Brain microvascular endothelial cell (primary cell): ENCODE results near the gene ERC2.

ENCODE experiments used
- DNase-seq: peaks from one replicate; pipeline ENCODE4 v3.0.0-alpha.2; 2020
- H3K27ac ChIP-seq: fragments of 250-450 bp; sonication (Bioruptor Pico); 2 replicates; pipeline ENCODE4 v1.5.1; 2020; ENCODE audit warnings: mild to moderate bottlenecking, moderate library complexity
- H3K27me3 ChIP-seq: fragments of 250-450 bp; sonication (Bioruptor Pico); replicated peaks from 2 replicates; pipeline ENCODE4 v1.5.1; 2020; ENCODE audit warnings: mild to moderate bottlenecking
- H3K36me3 ChIP-seq: fragments of 250-450 bp; sonication (Bioruptor Pico); replicated peaks from 2 replicates; pipeline ENCODE4 v1.5.1; 2020; ENCODE audit warnings: mild to moderate bottlenecking
- H3K4me3 ChIP-seq: 2 replicates; pipeline ENCODE4 v1.5.1; 2011; ENCODE audit warnings: low read depth, mild to moderate bottlenecking, control low read depth, low read length, moderate library complexity
- in situ Hi-C: cut with HindIII; loops from 2 replicates; pipeline ENCODE4 v1.10.0; 2017; ENCODE audit warnings: low sequenced_read_pairs, low pct_ligation_motif_present
- TF ChIP-seq, protein P1 (sequence below): IDR thresholded peaks from 2 replicates; pipeline ENCODE4 v1.5.1; 2011; ENCODE audit warnings: low read depth, mild to moderate bottlenecking, moderate library complexity, low read length, control low read depth, inconsistent platforms; ENCODE audit errors: missing control alignments

Gene ERC2

GRCh38 chr3:56291953-56292352 is 176.3 kb downstream of the ERC2 start:
- TF ChIP-seq, protein P1, sequence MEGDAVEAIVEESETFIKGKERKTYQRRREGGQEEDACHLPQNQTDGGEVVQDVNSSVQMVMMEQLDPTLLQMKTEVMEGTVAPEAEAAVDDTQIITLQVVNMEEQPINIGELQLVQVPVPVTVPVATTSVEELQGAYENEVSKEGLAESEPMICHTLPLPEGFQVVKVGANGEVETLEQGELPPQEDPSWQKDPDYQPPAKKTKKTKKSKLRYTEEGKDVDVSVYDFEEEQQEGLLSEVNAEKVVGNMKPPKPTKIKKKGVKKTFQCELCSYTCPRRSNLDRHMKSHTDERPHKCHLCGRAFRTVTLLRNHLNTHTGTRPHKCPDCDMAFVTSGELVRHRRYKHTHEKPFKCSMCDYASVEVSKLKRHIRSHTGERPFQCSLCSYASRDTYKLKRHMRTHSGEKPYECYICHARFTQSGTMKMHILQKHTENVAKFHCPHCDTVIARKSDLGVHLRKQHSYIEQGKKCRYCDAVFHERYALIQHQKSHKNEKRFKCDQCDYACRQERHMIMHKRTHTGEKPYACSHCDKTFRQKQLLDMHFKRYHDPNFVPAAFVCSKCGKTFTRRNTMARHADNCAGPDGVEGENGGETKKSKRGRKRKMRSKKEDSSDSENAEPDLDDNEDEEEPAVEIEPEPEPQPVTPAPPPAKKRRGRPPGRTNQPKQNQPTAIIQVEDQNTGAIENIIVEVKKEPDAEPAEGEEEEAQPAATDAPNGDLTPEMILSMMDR, result no peak
- H3K4me3 ChIP-seq, result no peak overlapping the region
- H3K36me3 ChIP-seq, result no peaks in the 10 kb centered on the region
- in situ Hi-C loops, result no loop called here
- no peak overlapping the region for H3K27ac ChIP-seq
- DNase-seq, result no peak
- H3K27me3 ChIP-seq, result peaks cover 5% of the 10 kb centered on the region

GRCh38 chr3:56291244-56291680 is 177.0 kb downstream of the ERC2 start:
- TF ChIP-seq, protein P1, result no peak
- H3K4me3 ChIP-seq, result no peak overlapping the region
- H3K27ac ChIP-seq, result no peak overlapping the region
- peak; percentile 76 for DNase-seq
- in situ Hi-C loops, result no loop called here
- peaks cover 5% of the 10 kb centered on the region for H3K27me3 ChIP-seq
- H3K36me3 ChIP-seq, result no peaks in the 10 kb centered on the region

DNA sequence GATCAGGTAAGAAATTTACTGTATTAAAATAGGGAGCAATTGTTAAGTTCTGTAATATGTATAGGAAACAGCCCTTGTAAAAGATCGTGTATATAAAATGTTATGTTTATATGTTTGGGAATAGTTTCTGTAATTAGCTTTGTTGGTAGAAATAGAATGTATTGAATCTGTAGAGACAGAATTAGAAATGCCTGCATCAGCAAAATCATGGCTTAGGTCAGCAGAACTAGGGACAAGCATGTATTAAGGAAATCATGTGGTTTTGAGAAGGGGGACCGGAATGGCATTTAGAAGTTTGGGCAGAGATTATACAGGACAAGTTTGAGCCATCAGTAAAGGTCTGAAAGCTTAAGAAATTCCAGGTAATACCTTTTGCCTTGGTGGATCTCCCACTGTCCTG is 177.9 kb downstream of the ERC2 start:
- peaks cover 5% of the 10 kb centered on the region for H3K27me3 ChIP-seq
- no peak overlapping the region for H3K4me3 ChIP-seq
- DNase-seq, result no peak
- no peak overlapping the region for H3K27ac ChIP-seq
- TF ChIP-seq, protein P1, result no peak
- H3K36me3 ChIP-seq, result no peaks in the 10 kb centered on the region
- in situ Hi-C loops, result no loop called here

DNA sequence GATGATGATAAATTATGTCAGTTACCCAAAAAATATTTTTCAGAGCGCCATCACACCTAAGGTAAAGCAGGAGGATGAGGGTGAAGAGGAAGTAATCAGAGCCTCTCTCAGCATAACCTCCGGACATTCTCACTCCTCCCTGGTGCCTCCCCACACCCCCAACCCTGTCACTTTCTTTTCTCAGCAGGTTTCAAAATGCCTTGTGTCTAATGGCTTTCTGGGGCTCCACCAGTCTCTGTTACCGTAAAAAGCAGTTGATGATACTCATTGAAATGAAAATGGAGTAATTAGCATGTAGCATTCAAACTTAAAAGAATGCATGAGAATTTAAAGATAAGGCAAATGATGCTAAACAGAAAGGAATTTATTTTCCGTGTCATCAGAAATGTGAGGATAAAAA is 180.0 kb downstream of the ERC2 start:
- TF ChIP-seq, protein P1, result no peak
- no peak overlapping the region for H3K4me3 ChIP-seq
- H3K27me3 ChIP-seq, result peaks cover 2% of the 10 kb centered on the region
- no peak overlapping the region for H3K27ac ChIP-seq
- no peak for DNase-seq
- no peaks in the 10 kb centered on the region for H3K36me3 ChIP-seq
- in situ Hi-C loops, result no loop called here

DNA sequence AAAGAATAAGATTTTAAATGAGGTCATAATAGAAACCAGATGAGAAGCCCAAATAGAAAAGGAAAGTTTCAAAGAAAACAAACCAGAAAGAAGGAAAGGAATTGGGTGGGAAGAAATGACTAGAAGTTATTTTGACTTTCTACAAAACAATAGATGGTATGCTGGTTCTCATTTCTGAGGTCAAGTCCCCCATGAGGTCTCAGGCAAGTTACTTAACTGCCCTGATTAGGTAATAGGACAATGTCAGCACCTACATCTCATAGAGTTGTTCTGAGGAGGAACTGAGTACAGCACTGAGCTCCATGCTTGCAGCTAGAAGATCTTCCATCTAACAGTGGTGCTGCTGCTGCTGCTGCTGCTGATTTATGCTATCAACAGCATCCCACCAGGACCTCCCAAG is 185.9 kb downstream of the ERC2 start:
- DNase-seq, result no peak
- in situ Hi-C loops, result no loop called here
- no peak overlapping the region for H3K27ac ChIP-seq

DNA sequence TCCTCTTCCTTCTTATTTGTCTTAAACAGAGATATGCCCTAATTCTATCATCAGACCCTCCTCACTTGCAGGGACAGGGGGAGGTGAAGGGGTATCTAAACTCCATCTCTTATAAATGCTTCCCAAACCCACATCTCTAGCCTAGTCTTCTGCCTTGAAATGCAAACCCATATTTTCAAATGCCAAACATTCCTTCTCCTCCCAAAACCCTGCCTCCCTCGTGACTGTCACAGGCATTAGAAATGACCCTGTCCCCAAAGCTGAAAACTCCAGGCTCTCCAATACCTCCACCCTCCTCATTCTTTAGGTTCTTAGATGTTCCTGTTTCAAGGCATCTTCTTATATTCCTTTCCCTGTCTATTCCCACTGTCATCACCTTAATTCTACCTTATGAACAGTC is 191.0 kb downstream of the ERC2 start:
- H3K27ac ChIP-seq, result no peak overlapping the region
- in situ Hi-C loops, result no loop called here
- TF ChIP-seq, protein P1, result no peak

More for the DNA sequence above, 185.9 kb downstream of the ERC2 start:
- H3K4me3 ChIP-seq, result no peak overlapping the region
- H3K27me3 ChIP-seq, result no peaks in the 10 kb centered on the region
- TF ChIP-seq, protein P1, result no peak
- no peaks in the 10 kb centered on the region for H3K36me3 ChIP-seq

More for the DNA sequence above, 191.0 kb downstream of the ERC2 start:
- no peak for DNase-seq
- no peak overlapping the region for H3K4me3 ChIP-seq
- no peaks in the 10 kb centered on the region for H3K27me3 ChIP-seq
- H3K36me3 ChIP-seq, result no peaks in the 10 kb centered on the region
